Endothelial cell of umbilical vein (primary cell): ENCODE measurements around the gene OVOL3. TPM values are rescaled to one million over a fixed set of nuclear protein-coding genes. Genes with fewer than 3 reads are reported as not detected.
A peak's percentile ranks its signal among the peaks of the same experiment; 100 is the strongest.

ENCODE experiments used
- BruUV-seq: library from RNA; stranded (reverse); fragments of 400-500 nt; replicated peaks from 2 replicates; lab custom pipeline; 2021; lab: Mats Ljungman, UMichigan
- CTCF ChIA-PET: fragments of 300-600, 350-600 bp; sonication (Branson Sonifier 250); formaldehyde crosslinking; loops from one replicate; lab custom pipeline; 2021; ENCODE audit warnings: antibody characterized with exemption, inconsistent platforms; lab: Charles Lee
- POLR2A ChIA-PET: fragments of 300-600, 350-600 bp; sonication (Branson Sonifier 250); formaldehyde crosslinking; loops from one replicate; lab custom pipeline; 2021; ENCODE audit warnings: antibody characterized with exemption, inconsistent platforms; lab: Charles Lee
- DNase-seq: peaks from one replicate; pipeline ENCODE4 v3.0.0-alpha.2; 2011; ENCODE audit warnings: low read depth, low spot score
- FAIRE-seq: peaks from 2 replicates; lab custom pipeline; 2011; peaks lifted over from hg19 to GRCh38; lab: Jason Lieb, UNC
- H2AFZ ChIP-seq: 2 replicates; pipeline ENCODE4 v1.6.0; 2012; ENCODE audit warnings: low read depth, low read length, control low read depth, inconsistent platforms
- H3K27ac ChIP-seq: 2 replicates; pipeline ENCODE4 v1.5.1; 2011; ENCODE audit warnings: low read depth, mild to moderate bottlenecking, control low read depth, low read length, moderate library complexity; ENCODE audit not compliant: insufficient read depth
- H3K27me3 ChIP-seq, 2 experiments: 2 replicates each; pipeline versions ENCODE4 v1.6.0 to v1.6.1; 2011; ENCODE audit warnings: low read length in 2 of 2, mixed read lengths in 1 of 2; ENCODE audit not compliant: control insufficient read depth in 2 of 2, insufficient read depth in 2 of 2
- H3K36me3 ChIP-seq, 2 experiments: 2 replicates in 1 of 2; 3 replicates in 1 of 2; pipeline ENCODE4 v1.5.1; 2011; ENCODE audit warnings: low read length in 2 of 2, mild to moderate bottlenecking in 1 of 2, moderate library complexity in 1 of 2; ENCODE audit not compliant: control insufficient read depth in 2 of 2, insufficient read depth in 2 of 2; ENCODE audit errors: extremely low read depth in 1 of 2
- H3K4me1 ChIP-seq: 3 replicates; pipeline ENCODE4 v1.5.1; 2011; ENCODE audit warnings: mild to moderate bottlenecking, low read length; ENCODE audit not compliant: control insufficient read depth, insufficient read depth; ENCODE audit errors: extremely low read depth
- H3K4me2 ChIP-seq: 2 replicates; pipeline ENCODE4 v1.6.1; 2011; ENCODE audit warnings: low read length, control low read depth, mixed read lengths; ENCODE audit not compliant: insufficient read depth
- H3K4me3 ChIP-seq, 3 experiments: fragments of 200-600 bp in 1 of 3; sonication (generic), shearing (Covaris generic) in 1 of 3; replicated peaks in 1 of 3; 2 replicates each; pipeline ENCODE4 v1.5.1; 2011 to 2016; ENCODE audit warnings: control low read depth in 3 of 3, low read length in 3 of 3, mild to moderate bottlenecking in 2 of 3, inconsistent platforms in 1 of 3, low read depth in 1 of 3, moderate library complexity in 1 of 3; ENCODE audit not compliant: insufficient read depth in 1 of 3
- H3K79me2 ChIP-seq: 2 replicates; pipeline ENCODE4 v1.6.0; 2012; ENCODE audit warnings: low read length, inconsistent platforms; ENCODE audit not compliant: control insufficient read depth, insufficient read depth
- H3K9ac ChIP-seq: replicated peaks from 2 replicates; pipeline ENCODE3; 2011; ENCODE audit warnings: low read length, control low read depth; ENCODE audit not compliant: insufficient read depth; ENCODE audit errors: extremely low read depth
- H3K9me1 ChIP-seq: replicated peaks from 3 replicates; pipeline ENCODE4 v1.6.0; 2011; ENCODE audit warnings: mild to moderate bottlenecking, low read length; ENCODE audit not compliant: control insufficient read depth, insufficient read depth; ENCODE audit errors: extremely low read depth
- H3K9me3 ChIP-seq: replicated peaks from 2 replicates; pipeline ENCODE4 v1.5.1; 2012; ENCODE audit warnings: low read length, inconsistent platforms; ENCODE audit not compliant: control insufficient read depth, insufficient read depth
- H4K20me1 ChIP-seq: replicated peaks from 2 replicates; pipeline ENCODE3; 2011; ENCODE audit warnings: mild to moderate bottlenecking, low read length; ENCODE audit not compliant: control insufficient read depth, insufficient read depth; ENCODE audit errors: extremely low read depth
- EZH2 ChIP-seq: IDR thresholded peaks from 2 replicates; pipeline ENCODE4 v1.6.1; 2012; ENCODE audit warnings: borderline replicate concordance, low read depth, mild to moderate bottlenecking, moderate library complexity, low read length, inconsistent platforms; ENCODE audit not compliant: severe bottlenecking
- FOS ChIP-seq: IDR thresholded peaks from 2 replicates; pipeline ENCODE4 v1.6.1; 2011; ENCODE audit warnings: mild to moderate bottlenecking, low read length, moderate library complexity, borderline replicate concordance; ENCODE audit not compliant: insufficient read depth
- GATA2 ChIP-seq: IDR thresholded peaks from 2 replicates; pipeline ENCODE4 v1.7.0; 2011; ENCODE audit warnings: low read depth, mild to moderate bottlenecking, moderate library complexity, mixed read lengths, low read length; ENCODE audit not compliant: insufficient read length, insufficient read depth
- JUN ChIP-seq: IDR thresholded peaks from 2 replicates; pipeline ENCODE4 v1.6.1; 2011; ENCODE audit warnings: borderline replicate concordance, low read depth; ENCODE audit not compliant: insufficient read length, insufficient read depth
- MYC ChIP-seq: IDR thresholded peaks from one replicate; pipeline ENCODE4 v1.6.1; 2011; ENCODE audit warnings: mild to moderate bottlenecking, low read depth, low read length
- POLR2A ChIP-seq: IDR thresholded peaks from 2 replicates; pipeline ENCODE4 v1.6.1; 2012; ENCODE audit warnings: low read depth, mild to moderate bottlenecking, control low read depth, low read length
- POLR2AphosphoS5 ChIP-seq: IDR thresholded peaks from 2 replicates; pipeline ENCODE4 v1.6.1; 2012; ENCODE audit warnings: low read depth, mild to moderate bottlenecking, control low read depth, low read length, moderate library complexity; ENCODE audit not compliant: insufficient read depth
- dilution Hi-C: fragments of 300-500 bp; cut with MboI; formaldehyde crosslinking; loops from one replicate; pipeline ENCODE4 v1.15.0; 2019; ENCODE audit warnings: low sequenced_read_pairs; ENCODE audit not compliant: extremely low pct_ligation_motif_present
- intact Hi-C: fragments of 100-400 bp; cut with micrococcal nuclease; formaldehyde crosslinking; loops from one replicate; pipeline ENCODE4 v1.10.0; 2022
- polyA plus RNA-seq, 4 experiments: library from polyadenylated mRNA; depleted of rRNA in 3 of 4; stranded (reverse) in 3 of 4; unstranded in 1 of 4; fragments of >200 nt; gene quantifications; 2 replicates each; pipeline versions ENCODE4 v1.2.1 to v1.2.3, GENCODE V29; 2011 to 2012; ENCODE audit warnings: missing spikeins in 1 of 4
- total RNA-seq: library from RNA; stranded (reverse); gene quantifications from 2 replicates; pipeline ENCODE4 v1.2.3, GENCODE V29; 2021
- TF ChIP-seq, protein P1 (sequence below), 2 donors: IDR thresholded peaks; 1 replicate in 1 of 2; 2 replicates in 1 of 2; pipeline ENCODE4 v1.5.1; 2011; ENCODE audit warnings: low read length in 2 of 2, mild to moderate bottlenecking in 2 of 2, moderate library complexity in 2 of 2, control low read depth in 1 of 2, inconsistent platforms in 1 of 2, low read depth in 1 of 2; ENCODE audit not compliant: insufficient read depth in 1 of 2; ENCODE audit errors: extremely low read depth in 1 of 2
- TF ChIP-seq, protein P2 (sequence below): IDR thresholded peaks from 2 replicates; pipeline ENCODE4 v1.6.1; 2011; ENCODE audit not compliant: insufficient read depth, insufficient read length

Gene OVOL3
- total and polyA plus RNA-seq, 2 donors (not counting 3 experiments of a cell fraction or from before 2014, with no cell fraction given): not detected

DNA sequence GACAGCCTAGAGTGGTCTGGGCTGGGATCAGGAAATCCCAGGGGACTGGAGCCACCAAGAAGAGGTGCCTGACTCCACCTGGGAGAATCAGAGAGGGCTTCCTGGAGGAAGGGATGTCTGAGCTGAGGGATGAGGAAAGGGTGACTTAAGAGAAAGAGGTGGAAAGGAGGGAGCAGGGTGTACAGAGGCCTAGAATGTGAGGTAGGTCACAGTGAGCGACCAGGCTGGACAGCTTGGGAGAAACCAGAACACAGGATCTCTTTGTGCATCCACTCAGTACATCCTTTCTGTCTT, 5.3 kb downstream of the OVOL3 start:
- Histone ChIP-seq H3K4me3 (peak overlapping the region in 1 of 3 experiments; percentile 24), H4K20me1 (no peaks in the 10 kb centered on the region), H3K27me3 (no peaks in the 10 kb centered on the region), H3K4me1 (peaks cover 15% of the 10 kb centered on the region), H3K9me1 (no peaks in the 10 kb centered on the region), H3K9ac (no peak overlapping the region), H3K9me3 (no peaks in the 10 kb centered on the region), H3K27ac (no peak overlapping the region), H3K36me3 (peaks cover 0 to 14% of the 10 kb centered on the region in 2 experiments), H3K4me2 (peak overlapping the region; percentile 44), H3K79me2 (peaks cover 15% of the 10 kb centered on the region), H2AFZ (no peak overlapping the region)
- intact Hi-C loops: no loop called here
- FAIRE-seq (no peak), DNase-seq (no peak)
- TF ChIP-seq, protein P1, sequence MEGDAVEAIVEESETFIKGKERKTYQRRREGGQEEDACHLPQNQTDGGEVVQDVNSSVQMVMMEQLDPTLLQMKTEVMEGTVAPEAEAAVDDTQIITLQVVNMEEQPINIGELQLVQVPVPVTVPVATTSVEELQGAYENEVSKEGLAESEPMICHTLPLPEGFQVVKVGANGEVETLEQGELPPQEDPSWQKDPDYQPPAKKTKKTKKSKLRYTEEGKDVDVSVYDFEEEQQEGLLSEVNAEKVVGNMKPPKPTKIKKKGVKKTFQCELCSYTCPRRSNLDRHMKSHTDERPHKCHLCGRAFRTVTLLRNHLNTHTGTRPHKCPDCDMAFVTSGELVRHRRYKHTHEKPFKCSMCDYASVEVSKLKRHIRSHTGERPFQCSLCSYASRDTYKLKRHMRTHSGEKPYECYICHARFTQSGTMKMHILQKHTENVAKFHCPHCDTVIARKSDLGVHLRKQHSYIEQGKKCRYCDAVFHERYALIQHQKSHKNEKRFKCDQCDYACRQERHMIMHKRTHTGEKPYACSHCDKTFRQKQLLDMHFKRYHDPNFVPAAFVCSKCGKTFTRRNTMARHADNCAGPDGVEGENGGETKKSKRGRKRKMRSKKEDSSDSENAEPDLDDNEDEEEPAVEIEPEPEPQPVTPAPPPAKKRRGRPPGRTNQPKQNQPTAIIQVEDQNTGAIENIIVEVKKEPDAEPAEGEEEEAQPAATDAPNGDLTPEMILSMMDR (IDR thresholded peaks at IDR 0.05; ENCODE audit: extremely low read depth in 1 of 2, insufficient read depth in 1 of 2, low read depth in 1 of 2, low read length in 2 of 2): no peak
- TF ChIP-seq FOS: no peak
- no peak for TF ChIP-seq EZH2
- no peak for TF ChIP-seq JUN
- TF ChIP-seq POLR2AphosphoS5: no peak
- no peak for TF ChIP-seq GATA2
- TF ChIP-seq POLR2A: no peak
- TF ChIP-seq, protein P2, sequence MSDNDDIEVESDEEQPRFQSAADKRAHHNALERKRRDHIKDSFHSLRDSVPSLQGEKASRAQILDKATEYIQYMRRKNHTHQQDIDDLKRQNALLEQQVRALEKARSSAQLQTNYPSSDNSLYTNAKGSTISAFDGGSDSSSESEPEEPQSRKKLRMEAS: no peak
- no peak for TF ChIP-seq MYC
- POLR2A ChIA-PET: no interaction called here
- dilution Hi-C loops: no loop called here
- no TSS peak for BruUV-seq
- CTCF ChIA-PET: interaction anchor here (1.0 to 3.6 kb wide), 2 partner anchors 12 to 55 kb away, joined by 4 to 32 read pairs; no protein-coding TSS in a partner anchor
